NCI-H146 (cell line): ENCODE measurements around the gene NOS1AP.

Experiments
- DNase-seq: peaks from one replicate; lab custom pipeline; 2025; lab: John Stamatoyannopoulos, UW

The NOS1AP gene

GRCh38 chr1:162220009-162220539 lies 150.6 kb downstream of the NOS1AP start:
- DNase-seq: no peak

- DNase-seq: no peak
Observed at GRCh38 chr1:162222014-162222413, 152.5 kb downstream of the NOS1AP start.

GRCh38 chr1:162222730-162223129 lies 153.2 kb downstream of the NOS1AP start:
- DNase-seq: no peak

GRCh38 chr1:162223488-162223887 lies 154.0 kb downstream of the NOS1AP start:
- no peak for DNase-seq

GRCh38 chr1:162224267-162224666 lies 154.8 kb downstream of the NOS1AP start:
- no peak for DNase-seq

GRCh38 chr1:162228586-162228985 lies 159.1 kb downstream of the NOS1AP start:
- no peak for DNase-seq

GRCh38 chr1:162229549-162229948 lies 160.1 kb downstream of the NOS1AP start:
- DNase-seq: no peak

GRCh38 chr1:162230096-162230495 lies 160.6 kb downstream of the NOS1AP start:
- DNase-seq: peak; percentile 90

GRCh38 chr1:162230517-162230916 lies 161.0 kb downstream of the NOS1AP start:
- no peak for DNase-seq

GRCh38 chr1:162232034-162232711 lies 162.7 kb downstream of the NOS1AP start:
- no peak for DNase-seq

GRCh38 chr1:162233066-162233465 lies 163.6 kb downstream of the NOS1AP start:
- DNase-seq: peak; percentile 33

- no peak for DNase-seq
Observed at GRCh38 chr1:162233937-162234336, 164.4 kb downstream of the NOS1AP start.

GRCh38 chr1:162234571-162234970 lies 165.1 kb downstream of the NOS1AP start:
- DNase-seq: no peak

- no peak for DNase-seq
Observed at GRCh38 chr1:162235241-162235800, 165.8 kb downstream of the NOS1AP start.

- no peak for DNase-seq
Observed at GRCh38 chr1:162236201-162236600, 166.7 kb downstream of the NOS1AP start.

- no peak for DNase-seq
Observed at GRCh38 chr1:162236618-162237017, 167.1 kb downstream of the NOS1AP start.

GRCh38 chr1:162240577-162240976 lies 171.1 kb downstream of the NOS1AP start:
- no peak for DNase-seq

- DNase-seq: no peak
Observed at GRCh38 chr1:162242804-162243203, 173.3 kb downstream of the NOS1AP start.

- DNase-seq: peak; percentile 76
Observed at GRCh38 chr1:162248854-162249535, 179.5 kb downstream of the NOS1AP start.

GRCh38 chr1:162250004-162250730 lies 180.7 kb downstream of the NOS1AP start:
- no peak for DNase-seq

GRCh38 chr1:162251102-162251501 lies 181.6 kb downstream of the NOS1AP start:
- DNase-seq: no peak

GRCh38 chr1:162252214-162252613 lies 182.7 kb downstream of the NOS1AP start:
- DNase-seq: no peak
